Measurements from ENCODE around the gene ZNF516.

ZNF516 gene

DNA sequence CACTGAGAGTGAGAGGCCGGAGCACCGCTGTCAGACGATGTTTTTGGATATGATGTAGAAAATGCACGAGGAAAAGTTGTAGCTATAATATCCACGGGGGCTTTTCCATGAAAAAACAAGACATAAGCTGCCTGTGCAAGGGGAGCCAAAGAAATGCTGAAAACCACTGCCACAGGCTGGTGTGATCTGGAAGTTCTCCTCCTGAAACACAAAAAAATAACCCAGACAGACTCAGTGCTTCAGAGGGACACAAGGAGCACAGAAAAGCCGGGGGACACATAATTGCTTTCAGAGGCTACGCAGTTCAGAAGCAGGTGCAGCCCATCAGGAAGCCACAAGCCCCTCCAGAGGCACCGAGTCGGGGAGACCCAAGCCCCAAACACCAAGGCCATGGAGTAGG, 98.2 kb downstream of the ZNF516 start:
- DNase-seq, result no peak

DNA sequence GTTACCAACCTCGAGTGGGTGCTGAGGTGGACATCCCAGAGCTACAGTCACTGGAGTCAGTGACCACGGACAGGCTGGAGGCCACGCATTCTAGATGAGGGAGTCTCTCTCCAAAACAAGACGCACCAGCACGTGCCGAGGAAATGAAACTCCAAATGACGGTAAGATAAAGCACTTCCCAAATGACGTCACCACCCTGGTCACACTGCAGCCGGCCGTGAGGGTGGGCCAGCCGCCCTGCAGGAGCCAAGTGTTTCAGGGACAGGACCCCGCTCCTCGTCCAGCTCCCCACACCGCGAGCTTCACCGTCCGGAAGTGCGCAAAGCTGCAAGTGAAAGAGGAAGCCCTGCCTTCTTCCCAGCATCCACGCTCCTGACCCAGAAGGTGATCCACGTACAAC, 99.4 kb downstream of the ZNF516 start:
- peak; percentile 54 for DNase-seq

DNA sequence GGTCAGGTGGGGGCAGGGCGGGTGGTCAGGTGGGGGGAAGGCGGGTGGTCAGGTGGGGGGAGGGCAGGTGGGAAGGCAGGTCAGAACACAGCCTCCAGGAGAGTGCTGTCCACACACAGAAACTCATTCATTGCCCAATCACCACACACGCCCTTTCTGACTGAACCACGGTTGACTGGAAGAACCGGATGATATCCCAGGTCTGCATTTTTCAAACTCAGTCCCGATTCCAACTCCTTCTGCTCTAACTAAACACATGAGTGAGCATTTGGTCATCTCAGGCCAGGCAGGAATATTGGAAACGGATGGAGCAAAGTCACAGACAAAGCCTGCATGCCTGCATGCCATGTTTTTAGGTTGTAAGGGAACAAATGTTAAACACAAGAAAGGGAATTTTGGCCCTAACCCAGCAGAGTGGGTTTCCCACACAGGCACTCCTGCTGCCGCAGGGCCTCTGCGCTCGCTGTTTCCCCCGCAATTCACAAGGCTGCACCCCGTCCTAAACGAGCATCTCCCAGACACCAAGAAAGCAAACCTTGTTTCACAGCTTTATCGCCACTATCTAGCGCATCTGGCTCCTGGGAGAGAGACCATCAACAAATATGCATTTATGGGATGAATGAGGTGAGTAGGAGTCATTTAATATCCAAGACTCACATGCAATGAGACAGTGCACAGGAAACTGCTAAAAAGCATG, 100.1 kb downstream of the ZNF516 start:
- DNase-seq, result no peak

DNA sequence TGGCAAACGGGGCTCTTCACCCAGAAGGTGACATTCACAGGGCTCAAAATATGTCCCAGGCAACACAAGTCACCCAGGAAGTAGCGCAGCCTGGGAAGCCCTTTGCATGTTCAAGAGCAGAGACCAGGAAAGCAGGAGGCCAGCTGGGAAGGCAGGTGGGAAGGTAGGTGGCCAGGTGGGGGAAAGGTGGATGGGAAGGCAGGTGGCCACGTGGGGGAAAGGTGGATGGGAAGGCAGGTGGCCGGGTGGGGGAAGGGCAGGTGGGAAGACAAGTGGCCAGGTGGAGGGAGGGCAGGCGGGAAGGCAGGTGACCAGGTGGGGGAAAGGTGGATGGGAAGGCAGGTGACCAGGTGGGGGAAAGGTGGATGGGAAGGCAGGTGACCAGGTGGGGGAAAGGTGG, 102.7 kb downstream of the ZNF516 start:
- DNase-seq, result no peak

DNA sequence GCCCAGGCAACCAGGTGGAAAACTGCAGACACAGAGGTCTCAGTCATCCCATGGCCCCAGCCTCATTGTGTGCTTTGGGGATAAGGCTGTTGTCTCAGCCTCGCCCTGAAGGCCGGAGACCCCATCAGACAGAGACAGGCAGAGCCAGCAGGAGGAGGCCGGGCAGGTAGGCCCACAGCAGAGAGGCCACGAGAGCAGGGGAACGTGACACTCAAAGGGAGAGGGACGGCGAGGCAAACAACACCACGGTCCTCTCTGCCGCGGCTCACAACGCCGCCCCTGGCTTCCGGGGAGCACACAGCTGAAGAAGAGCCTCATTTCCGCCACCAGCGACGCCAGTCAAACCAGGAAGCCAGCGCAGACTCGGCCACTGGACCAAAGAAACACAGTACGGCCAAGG, 103.3 kb downstream of the ZNF516 start:
- DNase-seq, result no peak

DNA sequence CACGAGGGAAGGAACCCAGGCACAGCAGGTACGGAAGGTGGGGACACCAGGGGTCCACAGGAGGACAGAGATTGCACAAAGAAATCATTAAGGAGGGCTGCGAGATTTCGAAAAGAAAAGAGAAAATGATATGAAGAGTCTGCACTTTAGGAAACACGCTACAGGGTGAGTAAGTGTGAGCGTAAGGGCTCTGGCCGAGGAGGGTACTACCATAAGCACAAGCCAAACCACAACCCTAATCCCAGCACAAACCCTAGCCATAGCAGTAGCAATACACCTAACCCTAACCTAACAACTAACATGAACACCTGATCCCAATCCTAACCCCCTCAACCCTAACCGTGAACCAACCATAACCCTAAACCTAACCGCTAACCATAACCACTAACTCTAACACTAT, 104.0 kb downstream of the ZNF516 start:
- no peak for DNase-seq

DNA sequence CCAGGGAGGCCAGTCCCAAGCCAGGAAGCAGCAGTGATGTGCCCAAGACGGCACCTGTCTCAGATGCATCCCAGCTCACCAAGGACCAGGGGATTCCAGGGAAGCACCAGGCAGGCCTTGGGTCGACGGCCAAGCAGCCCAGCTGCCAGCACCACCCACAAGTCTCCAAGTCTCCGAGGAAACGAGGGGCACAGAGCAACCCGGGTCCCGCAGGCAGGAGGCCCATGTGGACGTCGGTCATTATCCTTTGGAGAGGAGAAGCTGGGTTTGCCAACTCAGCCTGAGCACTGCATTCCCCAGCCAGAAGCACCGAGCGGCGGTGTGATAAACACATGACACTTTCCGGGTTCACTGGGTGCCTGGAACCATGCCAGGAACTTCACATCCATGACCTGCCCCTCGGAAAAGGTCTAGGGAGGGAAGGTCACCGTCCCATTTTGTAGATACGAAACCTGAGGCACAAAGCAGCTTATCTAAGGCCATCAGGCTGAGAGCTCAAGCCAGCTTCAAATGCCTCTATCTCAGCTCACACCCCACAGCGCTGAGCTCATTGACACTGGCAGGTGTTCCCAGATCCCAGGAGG, 104.5 kb downstream of the ZNF516 start:
- DNase-seq, result no peak

DNA sequence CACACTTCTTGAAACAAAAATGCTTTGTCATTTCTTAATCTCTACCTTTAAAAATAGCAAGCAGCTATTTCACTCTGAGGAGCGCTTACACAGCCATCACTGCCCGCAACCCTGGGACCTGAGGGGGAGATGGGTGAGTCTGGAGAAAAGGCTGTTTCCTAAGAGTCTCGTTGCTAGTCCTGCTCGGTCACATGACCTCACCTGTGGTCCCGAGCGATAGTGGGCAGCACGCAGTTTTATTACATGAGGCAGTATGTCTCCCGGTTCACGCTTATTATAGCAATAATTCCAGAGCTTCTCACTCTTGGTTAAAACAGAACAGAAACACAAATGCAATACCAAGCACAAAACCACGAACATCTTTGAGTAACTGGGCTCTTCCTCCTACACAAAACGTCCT, 105.3 kb downstream of the ZNF516 start:
- DNase-seq, result peak; percentile 28

DNA sequence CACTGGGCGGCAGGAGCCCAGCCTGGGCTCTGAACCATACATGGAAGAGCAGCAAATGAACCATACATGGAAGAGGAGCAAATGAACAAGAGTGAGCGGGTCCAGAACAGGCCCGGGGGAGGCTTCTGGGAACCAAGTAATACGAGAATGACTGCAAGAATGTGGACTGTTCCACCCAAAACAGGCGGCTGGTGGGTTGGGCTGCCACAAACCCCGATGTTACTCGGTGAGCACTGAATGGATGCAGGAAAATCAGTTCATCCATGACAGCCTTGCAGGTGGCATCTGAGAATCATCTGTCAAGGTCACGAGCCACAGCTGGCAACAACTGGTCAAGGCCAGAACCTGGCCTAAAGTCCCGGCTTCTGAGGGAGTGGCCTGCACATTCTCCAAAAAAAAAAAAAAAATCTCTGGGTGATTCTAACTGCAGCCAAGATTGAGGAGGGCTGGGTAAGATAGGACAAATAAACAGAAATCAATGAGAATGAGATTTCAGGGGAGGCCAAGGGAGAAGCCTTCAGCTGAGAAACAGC, 106.1 kb downstream of the ZNF516 start:
- DNase-seq, result no peak

DNA sequence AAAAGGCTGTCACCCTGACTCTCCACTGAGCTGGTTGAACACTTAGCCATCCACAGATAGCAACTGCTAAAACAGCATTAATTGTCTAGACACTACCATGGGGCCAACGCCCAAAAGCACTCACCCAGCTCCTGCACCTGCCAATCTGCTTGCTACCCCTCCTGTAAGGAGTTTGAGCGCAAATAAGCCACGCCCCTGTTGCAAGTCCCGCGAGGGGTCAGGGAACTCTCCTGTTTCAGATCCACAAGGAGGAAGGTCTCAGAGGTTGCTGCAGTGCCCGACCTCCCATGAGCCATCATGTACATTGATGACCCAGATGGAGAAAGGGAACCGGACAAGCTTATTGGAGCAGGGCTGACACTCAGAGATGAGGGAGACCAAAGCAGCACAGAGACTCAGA, 106.8 kb downstream of the ZNF516 start:
- no peak for DNase-seq

DNA sequence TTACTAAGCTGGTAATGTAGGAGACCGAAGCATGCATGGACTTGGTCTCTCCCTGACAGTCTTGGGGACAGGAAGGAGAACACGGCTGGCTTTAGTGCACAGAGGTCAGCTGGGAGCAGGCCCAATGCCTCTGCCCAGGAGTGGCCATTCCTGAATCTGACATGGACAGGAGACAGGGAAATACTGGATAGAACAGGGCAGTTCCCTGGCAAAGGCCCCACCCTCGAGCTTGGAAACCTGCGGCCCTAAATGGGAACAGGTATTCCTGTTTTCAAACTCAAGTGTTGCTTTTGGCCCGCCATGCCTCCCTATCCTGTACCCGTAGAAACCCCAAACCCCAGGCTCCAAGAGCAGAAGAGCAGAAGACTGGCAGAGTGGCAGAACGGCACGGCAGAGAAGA, 107.4 kb downstream of the ZNF516 start:
- DNase-seq, result no peak

DNA sequence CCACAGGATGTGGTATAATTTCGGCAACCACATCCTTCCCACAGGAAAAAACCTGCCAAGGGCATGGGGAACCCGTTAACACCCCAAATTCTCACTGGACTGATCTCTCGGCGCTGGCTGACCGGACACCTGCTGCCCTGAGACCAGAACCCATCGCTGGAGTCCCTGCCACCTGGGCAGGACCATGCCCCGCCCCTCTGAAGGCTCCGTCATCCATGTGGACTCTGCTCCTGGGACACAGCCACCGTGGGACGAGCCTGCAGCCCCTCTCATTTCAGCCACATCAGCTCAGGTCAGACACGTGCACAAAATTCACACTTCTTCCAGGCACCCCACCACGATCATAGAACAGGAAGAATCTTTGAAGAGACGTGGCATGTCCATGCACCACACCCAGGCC, 108.2 kb downstream of the ZNF516 start:
- DNase-seq, result no peak

DNA sequence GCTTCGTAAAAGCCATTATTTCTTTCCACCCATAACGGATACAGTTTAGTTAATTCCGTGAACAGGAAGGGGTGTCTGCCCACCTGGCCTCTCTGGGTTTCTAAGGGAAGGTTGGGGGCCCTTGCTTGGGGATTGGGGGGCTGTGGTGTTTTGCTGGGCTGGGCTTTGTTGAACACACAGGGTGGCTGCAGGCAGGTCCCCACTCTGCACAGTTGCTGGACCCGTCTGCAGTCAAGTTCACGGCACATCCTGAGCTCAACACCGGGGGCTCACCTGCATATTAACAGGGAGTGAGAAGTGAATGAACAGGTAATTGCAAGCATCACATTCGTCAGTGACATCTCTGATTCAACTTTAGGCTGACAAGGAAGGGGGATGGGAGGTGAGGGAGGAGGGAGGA, 109.0 kb downstream of the ZNF516 start:
- no peak for DNase-seq

DNA sequence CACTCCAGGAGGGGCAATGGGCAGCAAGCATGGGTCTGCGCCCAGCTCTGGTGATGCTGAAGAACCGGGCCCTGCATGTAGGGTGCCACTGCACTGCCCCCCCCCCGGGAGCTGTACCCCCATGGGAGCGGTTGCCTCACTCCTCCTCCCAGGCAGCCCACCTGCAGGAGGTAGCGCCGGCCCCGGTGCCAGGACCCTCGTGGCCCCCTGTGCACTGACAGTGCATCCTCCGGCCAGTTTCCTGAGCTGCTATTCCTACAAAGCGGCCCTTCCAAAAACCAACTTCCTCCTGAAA, 109.4 kb downstream of the ZNF516 start:
- DNase-seq, result no peak

DNA sequence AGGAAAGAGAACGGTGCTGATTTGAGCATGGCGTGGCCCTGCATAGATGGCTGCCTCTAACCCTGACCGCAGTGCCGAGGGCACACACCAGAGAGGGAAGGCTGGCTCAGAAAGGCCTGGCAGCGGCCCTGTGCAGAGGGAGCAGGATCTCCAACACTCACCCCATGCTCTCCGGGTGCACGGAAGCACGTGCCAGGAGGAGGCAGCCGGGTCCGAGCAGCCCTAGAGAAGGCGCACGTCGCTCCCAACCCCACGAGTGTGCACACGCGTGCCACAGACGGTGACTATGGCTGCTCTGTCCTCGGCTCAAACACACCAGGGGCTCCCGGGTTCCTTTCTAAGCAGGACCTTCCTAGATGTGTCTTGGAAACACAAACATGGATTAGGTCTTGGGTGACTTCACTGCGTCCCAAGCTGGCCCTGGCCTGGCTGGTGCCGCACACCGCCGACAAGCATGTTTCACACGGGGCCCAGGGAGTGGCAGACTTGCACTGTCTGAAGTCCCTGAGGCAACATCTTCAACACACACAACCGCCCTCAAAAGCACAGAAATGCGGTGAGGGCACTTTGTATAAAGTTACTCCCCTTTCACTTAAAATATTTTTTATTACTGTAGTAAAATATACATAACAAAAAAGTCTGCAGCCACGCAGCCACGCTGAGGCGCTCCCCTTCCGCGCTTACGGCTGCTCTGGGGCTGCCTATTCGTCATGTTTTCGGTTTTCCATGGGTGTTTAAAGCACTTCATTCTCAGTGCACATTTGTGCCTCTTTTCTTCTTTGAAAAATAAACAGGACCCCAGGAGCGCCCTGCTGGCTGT, 110.0 kb downstream of the ZNF516 start:
- no peak for DNase-seq

DNA sequence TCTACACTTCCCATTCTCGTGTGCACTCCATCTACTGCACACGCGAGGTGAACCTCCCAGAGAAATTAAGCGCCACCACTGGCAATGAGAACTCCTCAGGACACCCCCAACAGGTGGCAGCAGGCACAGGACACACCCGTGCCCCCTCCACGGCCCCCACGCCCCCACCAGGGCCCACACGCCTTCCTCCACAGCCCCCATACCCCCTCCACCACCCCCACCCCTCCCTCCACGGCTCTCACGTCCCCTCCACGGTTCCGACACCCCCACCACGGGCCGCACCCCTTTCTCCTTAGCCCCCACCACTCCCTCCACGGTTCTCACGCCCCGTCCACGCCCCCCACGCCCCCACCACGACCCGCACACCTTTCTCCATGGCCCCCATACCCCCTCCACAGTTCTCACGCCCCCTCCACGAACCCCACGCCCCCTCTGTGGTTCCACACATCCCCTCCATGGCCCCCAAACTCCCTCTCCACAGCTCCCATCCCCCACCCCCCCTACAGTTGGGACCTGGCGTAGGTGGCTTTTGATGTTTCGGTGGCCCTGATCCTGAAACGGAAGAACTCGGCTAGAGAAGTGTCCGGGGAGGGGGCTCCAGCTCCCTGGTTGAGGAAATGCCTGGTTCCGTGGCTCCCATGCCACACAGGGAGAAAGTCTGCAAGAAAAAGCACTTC, 110.8 kb downstream of the ZNF516 start:
- DNase-seq, result no peak

DNA sequence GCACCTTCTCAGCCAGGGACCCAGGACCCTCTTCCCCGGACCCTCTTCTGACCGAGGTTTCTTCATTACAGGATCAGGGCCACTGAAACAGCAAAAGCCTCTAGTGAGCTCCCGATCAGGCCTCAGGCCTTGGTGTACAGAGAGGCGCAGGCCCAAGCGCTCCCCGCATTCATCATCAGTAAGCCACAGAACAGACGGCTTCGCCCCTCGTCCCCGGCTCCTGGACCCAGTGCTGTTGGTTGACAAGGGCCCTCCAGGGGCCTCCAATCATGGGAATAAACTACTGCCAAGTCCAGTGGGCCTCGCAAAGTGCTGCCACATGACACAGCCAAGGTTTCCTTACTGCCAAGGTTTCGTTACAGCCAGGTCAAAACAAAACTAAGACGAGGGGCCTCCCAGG, 111.4 kb downstream of the ZNF516 start:
- DNase-seq, result no peak

DNA sequence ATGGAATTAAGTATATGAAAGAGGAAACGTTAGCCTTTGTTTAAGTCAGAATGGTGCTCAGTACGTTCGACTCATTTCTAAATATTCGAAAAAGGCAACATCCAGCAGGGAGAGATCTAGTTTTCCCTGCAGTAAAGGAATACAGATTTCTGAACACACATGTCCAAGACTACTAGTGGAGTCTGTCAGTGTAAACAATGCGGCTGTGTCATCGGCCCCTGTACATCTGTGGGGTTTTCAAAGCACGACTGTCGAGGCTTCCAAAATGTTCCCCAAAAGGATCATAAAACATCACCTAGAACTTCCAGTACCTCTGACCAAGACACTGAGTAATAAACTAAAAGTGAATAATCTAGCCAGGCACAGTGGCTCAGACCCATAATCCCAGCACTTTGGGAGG, 112.8 kb downstream of the ZNF516 start:
- DNase-seq, result no peak

DNA sequence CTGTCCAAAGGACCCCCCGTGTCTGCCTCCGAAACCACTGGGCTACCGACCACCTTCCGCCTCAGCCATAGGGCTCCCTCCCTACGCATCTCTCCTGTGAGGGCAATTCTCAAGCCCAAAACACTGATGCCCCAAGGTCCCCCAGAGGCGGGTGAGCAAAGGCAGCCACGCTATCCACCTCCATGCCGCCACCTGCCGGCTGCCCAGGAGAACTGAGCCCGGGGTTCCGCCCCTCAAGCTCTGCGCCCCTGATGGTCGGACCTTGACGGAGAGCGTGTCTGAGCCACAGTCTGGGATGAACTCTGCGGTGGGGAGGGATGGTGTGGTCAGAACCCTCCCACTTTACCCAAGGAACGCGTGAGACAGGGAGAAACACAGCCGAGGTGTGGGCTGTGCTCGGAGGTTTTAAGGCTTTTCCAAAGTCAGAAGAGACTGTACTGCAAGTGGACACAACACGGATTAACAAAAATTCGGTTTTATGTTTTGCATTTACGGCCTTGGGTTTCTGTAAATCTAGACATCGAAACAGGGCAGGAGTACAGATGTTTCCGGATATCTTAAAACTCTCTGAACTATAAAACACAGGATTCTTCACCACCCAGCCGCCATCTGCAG, 114.1 kb downstream of the ZNF516 start:
- no peak for DNase-seq

DNA sequence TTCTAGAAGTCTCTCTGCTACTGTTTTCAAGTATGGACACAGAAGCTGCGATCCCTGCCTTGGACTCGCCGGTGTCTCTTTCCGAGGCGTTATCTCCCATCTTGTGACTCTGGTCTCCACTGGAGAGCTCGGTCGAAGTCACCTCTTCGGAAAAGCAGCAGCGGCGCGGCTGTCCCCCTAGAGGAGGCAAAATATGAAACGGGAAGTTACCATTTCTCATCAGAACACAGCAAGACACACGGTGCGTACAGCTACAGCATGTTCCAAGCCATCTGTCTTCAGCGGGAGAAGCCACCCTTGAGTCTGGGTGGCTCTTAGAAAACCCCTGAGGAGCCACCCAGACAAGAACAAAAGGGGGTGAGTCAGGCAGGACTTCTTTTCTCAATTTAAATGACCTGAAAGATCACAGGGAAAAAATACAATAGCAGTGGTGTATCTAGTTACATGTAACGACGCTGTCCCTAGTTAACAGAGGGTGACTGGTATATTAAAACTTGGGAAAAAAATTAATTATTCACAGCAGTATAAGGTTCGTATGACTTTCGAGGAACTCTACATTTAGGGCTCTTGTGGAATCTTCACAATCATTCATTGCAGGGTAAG, 114.8 kb downstream of the ZNF516 start:
- DNase-seq, result no peak

DNA sequence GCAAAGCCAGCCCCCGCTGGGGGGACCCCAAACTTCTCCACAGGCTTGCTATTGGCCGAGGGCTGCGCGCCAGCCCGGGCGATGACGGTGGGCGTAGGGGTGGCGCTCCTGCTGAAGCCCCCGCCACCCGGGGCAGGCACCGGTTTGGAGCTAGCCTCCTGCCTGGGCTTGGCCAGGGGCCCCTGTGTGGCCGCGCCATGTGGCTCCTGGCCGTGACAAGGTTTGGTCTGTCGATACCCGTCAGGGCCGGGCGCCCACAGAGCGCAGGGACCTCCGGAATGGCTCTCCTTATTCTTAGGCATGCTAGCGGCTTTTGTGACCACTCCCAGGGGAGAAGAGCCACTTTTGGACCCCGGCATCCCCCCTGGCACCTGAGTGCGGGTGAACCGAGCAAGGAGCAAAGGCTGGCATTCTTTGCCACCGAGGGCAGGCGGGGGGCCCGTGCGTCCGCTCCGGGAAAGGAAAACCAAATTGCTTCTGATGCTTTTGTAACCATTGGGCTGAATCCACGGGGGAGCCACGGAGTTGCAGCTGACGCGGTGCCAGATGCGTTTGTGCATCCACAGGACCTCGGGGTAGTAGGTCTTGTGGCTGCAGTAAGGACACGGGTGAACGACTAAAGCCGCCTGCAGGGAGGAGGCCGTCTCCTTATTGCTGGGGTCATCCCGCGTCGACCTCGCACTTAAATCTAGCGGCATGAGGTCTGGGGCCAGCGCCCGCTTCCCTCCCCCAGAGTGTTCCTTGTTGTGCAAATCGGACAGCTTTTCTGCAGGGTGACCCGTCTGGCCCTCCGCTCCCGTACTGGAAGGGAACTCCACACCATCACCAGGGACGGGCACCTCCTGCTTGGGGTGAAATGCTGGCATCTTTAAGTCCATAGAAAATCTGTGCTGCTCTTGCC, 115.6 kb downstream of the ZNF516 start:
- DNase-seq, result no peak
